Measurements from ENCODE around the gene SDHAF4. TPM values are rescaled to one million over a fixed set of nuclear protein-coding genes. Genes with fewer than 3 reads are reported as not detected.
A peak's percentile ranks its signal among the peaks of the same experiment; 100 is the strongest.
"Not testable (repeated sequence)": the region's sequence is repeated elsewhere in the genome, so short reads cannot be mapped to it uniquely, and the experiment has no call there.

Gene SDHAF4
- 3.9 and 4.8 TPM in 2 replicates for total RNA-seq

- DNase-seq (ENCODE audit: low read depth in 2 of 2), result peak; percentile 59 to 83
Observed at GRCh38 chr6:70566751-70567382, at the start of gene SDHAF4. TSS of gene SDHAF4 (plus strand) at chr6:70566930. CDS start at chr6:70566941, 11 bp downstream.

DNA sequence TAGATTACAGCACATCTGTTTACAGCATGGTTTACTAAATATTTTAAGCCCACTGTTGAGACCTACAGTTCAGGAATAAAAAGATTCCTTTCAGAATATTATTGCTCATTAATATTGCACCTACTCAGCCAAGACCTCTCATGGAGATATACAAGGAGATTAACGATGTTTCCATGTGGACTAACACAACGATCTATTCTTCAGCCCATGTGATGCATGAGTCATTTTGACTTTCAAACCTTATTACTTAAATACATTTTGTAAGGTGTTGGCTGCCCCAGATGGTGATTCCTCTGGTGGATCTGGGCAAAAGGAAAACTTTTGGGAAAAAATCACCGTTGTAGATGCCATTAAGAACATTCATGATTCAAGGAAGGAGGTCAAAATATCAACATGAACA is 48.0 kb upstream of the SDHAF4 start:
- no peak for DNase-seq (ENCODE audit: low read depth in 2 of 2)

DNA sequence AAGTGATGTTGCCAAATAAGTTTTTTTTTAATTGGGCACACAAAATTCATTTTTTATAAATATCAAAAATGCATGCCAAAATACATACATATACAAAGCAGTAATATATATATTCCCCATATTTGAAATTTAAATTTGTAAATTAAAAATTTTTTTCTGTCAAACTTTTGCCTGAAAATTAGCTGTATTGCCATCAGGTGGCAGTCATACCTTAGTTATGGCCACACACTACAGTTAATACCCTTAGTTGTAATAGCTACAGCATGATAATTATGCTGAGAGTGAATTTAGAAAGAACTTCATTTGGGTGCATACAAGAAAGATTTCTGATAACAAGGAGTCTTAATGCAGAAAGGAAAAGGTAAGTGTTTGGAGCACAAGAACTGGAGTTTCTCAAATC is 46.2 kb upstream of the SDHAF4 start:
- peak; percentile 16 to 19 for DNase-seq (ENCODE audit: low read depth in 2 of 2)

- no peak for DNase-seq (ENCODE audit: low read depth in 2 of 2)
Observed at GRCh38 chr6:70524721-70525286, 41.9 kb upstream of the SDHAF4 start.

GRCh38 chr6:70527071-70527737 is 39.5 kb upstream of the SDHAF4 start:
- DNase-seq (ENCODE audit: low read depth in 2 of 2), result no peak

DNA sequence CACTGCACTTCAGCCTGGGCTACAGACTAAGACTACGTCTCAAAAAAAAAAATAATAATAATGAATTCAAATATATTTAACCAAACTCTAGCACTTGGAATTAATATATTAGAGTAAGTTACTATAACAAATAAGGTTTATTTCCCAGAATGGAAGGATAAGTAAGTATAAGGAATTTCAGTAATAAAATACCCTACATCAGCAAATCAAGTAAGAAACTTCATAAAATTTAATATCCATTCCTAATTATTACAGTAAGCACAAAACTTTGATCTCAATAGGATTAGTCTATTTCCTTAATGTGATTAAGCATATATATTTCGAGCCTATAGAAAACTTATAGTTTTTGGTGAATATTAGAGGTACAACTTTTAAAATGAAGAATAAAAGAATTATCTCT is 36.7 kb upstream of the SDHAF4 start:
- no peak for DNase-seq (ENCODE audit: low read depth in 2 of 2)

GRCh38 chr6:70531133-70531532 is 35.6 kb upstream of the SDHAF4 start:
- DNase-seq (ENCODE audit: low read depth in 2 of 2), result no peak

GRCh38 chr6:70537266-70537665 is 29.5 kb upstream of the SDHAF4 start:
- no peak for DNase-seq (ENCODE audit: low read depth in 2 of 2)

DNA sequence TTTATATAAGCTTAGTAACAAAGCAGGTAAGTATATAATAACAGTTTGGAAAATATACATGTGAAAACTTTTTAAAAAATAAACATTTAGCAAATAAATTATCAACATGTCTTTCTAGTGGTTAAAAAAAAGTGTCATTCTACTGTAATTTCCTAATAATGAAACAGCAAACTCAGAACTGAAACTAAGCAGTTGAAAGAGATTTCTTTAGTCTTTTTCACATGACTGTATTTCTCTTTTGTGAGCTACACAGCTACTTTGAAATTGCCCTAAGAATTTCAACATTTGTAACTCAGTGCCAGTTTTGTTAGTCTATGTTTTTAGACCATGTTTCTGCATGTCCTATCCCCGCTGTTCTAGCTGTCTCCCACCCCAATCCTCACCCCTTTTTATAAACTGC is 28.4 kb upstream of the SDHAF4 start:
- DNase-seq (ENCODE audit: low read depth in 2 of 2), result no peak

- peak in 1 of 2 donors; percentile 25 for DNase-seq (ENCODE audit: low read depth in 2 of 2)
Observed at GRCh38 chr6:70547313-70547712, 19.4 kb upstream of the SDHAF4 start.

GRCh38 chr6:70547905-70548304 is 18.8 kb upstream of the SDHAF4 start:
- no peak for DNase-seq (ENCODE audit: low read depth in 2 of 2)

DNA sequence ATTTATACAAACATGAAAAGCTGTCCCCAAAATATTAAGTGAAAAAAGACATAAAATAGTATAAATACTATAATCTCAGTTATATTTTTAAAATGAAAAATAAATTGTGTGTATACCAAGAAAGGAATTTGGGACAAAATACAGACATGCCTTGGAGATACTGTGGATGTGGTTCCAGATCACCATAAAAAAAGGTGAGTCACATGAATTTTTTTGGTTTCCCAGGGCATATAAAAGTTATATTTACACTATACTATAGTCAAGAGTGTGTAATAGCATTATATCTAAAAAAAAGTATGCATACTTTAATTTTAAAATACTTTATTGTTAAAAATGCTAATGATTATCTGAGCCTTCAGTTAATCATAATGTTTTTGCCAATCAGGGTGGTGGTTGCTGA is 17.4 kb upstream of the SDHAF4 start:
- DNase-seq (ENCODE audit: low read depth in 2 of 2), result no peak

GRCh38 chr6:70551566-70551965 is 15.2 kb upstream of the SDHAF4 start:
- no peak for DNase-seq (ENCODE audit: low read depth in 2 of 2)

- not testable (repeated sequence) for DNase-seq (ENCODE audit: low read depth in 2 of 2)
Observed at GRCh38 chr6:70552286-70552940, 14.3 kb upstream of the SDHAF4 start.

GRCh38 chr6:70552974-70553373 is 13.8 kb upstream of the SDHAF4 start:
- no peak for DNase-seq (ENCODE audit: low read depth in 2 of 2)

GRCh38 chr6:70557998-70558397 is 8.7 kb upstream of the SDHAF4 start:
- DNase-seq (ENCODE audit: low read depth in 2 of 2), result no peak

DNA sequence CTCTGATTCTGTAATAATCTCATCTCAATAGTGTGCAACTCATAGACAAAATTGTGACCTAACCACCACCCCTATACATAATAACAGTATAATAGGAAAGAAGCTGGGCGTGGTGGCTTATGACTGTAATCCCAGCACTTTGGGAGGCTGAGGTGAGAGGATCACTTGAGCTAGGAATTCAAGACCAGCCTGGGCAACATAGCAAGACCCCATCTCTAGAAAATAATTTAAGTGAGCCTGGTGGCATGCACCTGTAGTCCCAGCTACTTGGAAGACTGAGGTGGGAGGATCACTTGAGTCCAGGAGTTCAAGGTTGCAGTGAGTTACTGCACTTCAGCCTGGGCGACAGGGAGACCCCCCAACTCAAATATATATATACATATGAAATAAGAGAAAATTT is 4.3 kb upstream of the SDHAF4 start:
- DNase-seq (ENCODE audit: low read depth in 2 of 2), result not testable (repeated sequence)

- DNase-seq (ENCODE audit: low read depth in 2 of 2), result no peak
Observed at GRCh38 chr6:70563530-70563929, 3.2 kb upstream of the SDHAF4 start.

DNA sequence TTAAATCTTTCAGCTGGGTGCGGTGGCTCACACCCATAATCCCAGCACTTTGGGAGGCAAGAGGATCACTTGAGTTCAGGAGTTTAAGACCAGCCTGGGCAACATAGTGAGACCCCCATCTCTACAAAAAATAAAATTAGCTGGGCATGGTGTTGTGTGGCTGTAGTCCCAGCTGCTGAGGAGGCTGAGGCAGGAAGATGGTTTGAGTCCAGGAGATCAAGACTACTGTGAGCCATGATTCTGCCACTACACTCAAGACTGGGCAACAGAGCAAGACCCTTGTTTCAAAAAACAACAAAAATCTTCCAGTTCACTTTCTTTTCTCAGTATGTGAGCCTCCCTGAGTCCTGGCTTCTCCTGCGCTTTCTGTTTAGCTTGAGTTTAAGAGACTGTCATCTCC is 7.9 kb downstream of the SDHAF4 start:
- no peak for DNase-seq (ENCODE audit: low read depth in 2 of 2)

GRCh38 chr6:70575899-70576495 is 9.3 kb downstream of the SDHAF4 start:
- no peak for DNase-seq (ENCODE audit: low read depth in 2 of 2)

DNA sequence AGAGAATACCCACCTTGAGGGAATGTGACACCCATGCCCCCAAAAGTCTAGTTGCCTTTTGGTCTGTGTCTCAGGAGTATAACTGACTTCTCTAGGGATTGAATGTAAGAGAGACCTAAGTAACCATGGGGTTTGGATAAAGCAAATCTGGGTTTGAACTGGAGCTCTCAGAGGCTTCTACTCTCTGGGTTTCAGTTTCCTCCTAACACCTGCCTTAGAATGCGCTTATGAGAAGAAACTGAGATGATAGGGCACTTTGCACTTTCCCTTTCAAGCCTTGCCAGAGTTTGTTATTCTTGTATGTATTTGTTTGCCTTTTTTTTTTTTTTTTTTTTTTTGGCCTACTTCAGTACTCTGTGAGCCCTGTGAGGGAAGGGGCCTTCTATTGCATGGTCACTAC is 19.4 kb downstream of the SDHAF4 start:
- no peak for DNase-seq (ENCODE audit: low read depth in 2 of 2)

GRCh38 chr6:70590400-70590799 is 23.7 kb downstream of the SDHAF4 start:
- DNase-seq (ENCODE audit: low read depth in 2 of 2), result no peak
